A673 (cell line): ENCODE data around the gene ADGRD1. TPM values are rescaled to one million over a fixed set of nuclear protein-coding genes. Genes with fewer than 3 reads are reported as not detected.

Source experiments
- BruUV-seq: library from RNA; stranded (reverse); fragments of 400-500 nt; replicated peaks from 2 replicates; lab custom pipeline; 2021; lab: Mats Ljungman, UMichigan
- CTCF ChIA-PET: fragments of 300-600 bp; sonication (Branson Sonifier 250); formaldehyde crosslinking; loops from one replicate; lab custom pipeline; 2022; ENCODE audit warnings: antibody characterized with exemption; lab: Charles Lee
- POLR2A ChIA-PET: fragments of 300-600 bp; sonication (Branson Sonifier 250); formaldehyde crosslinking; loops from one replicate; lab custom pipeline; 2022; ENCODE audit warnings: antibody characterized with exemption; ENCODE audit not compliant: low non-redundant PET; lab: Charles Lee
- DNase-seq: peaks from one replicate; pipeline ENCODE4 v3.0.0-alpha.2; 2015; ENCODE audit warnings: low spot score
- H3K27ac ChIP-seq: fragments of 200-600 bp; sonication (generic); 2 replicates; pipeline ENCODE4 v1.5.1; 2016; ENCODE audit warnings: mixed run types, low read depth, mild to moderate bottlenecking, mixed read lengths, antibody characterized with exemption, low read length; ENCODE audit not compliant: poor library complexity, severe bottlenecking
- H3K27me3 ChIP-seq: fragments of 200-600 bp; sonication (generic); replicated peaks from 2 replicates; pipeline ENCODE4 v1.6.1; 2017; ENCODE audit warnings: mixed run types, low read depth, mild to moderate bottlenecking, mixed read lengths, antibody characterized with exemption, low read length; ENCODE audit not compliant: insufficient read depth, poor library complexity
- H3K36me3 ChIP-seq: fragments of 200-600 bp; sonication (generic); 2 replicates; pipeline ENCODE4 v1.6.1; 2016; ENCODE audit warnings: mixed run types, mild to moderate bottlenecking, mixed read lengths, antibody characterized with exemption, low read length; ENCODE audit not compliant: insufficient read depth, poor library complexity, severe bottlenecking
- H3K4me1 ChIP-seq: fragments of 200-600 bp; sonication (generic); 2 replicates; pipeline ENCODE4 v1.6.1; 2017; ENCODE audit warnings: mixed run types, mild to moderate bottlenecking, mixed read lengths, antibody characterized with exemption, low read length; ENCODE audit not compliant: insufficient read depth, poor library complexity, severe bottlenecking
- H3K4me3 ChIP-seq: fragments of 200-600 bp; sonication (generic); 2 replicates; pipeline ENCODE4 v1.5.1; 2016; ENCODE audit warnings: low read depth, mixed run types, mild to moderate bottlenecking, mixed read lengths, low read length; ENCODE audit not compliant: poor library complexity, severe bottlenecking
- H3K9me3 ChIP-seq: fragments of 200-600 bp; sonication (generic); 2 replicates; pipeline ENCODE4 v1.6.1; 2016; ENCODE audit warnings: mixed run types, low read depth, mild to moderate bottlenecking, mixed read lengths, antibody characterized with exemption, low read length; ENCODE audit not compliant: poor library complexity, severe bottlenecking
- EZH2 ChIP-seq: fragments of 200-600 bp; sonication (generic); IDR thresholded peaks from 2 replicates; pipeline ENCODE4 v1.6.1; 2017; ENCODE audit warnings: borderline replicate concordance, low read depth, mild to moderate bottlenecking, mixed read lengths, antibody characterized with exemption, low read length; ENCODE audit not compliant: poor library complexity, severe bottlenecking
- intact Hi-C: fragments of 100-400 bp; cut with micrococcal nuclease; formaldehyde crosslinking; loops from one replicate; pipeline ENCODE4 v1.10.0; 2022; ENCODE audit not compliant: unreplicated experiment
- total RNA-seq: library from RNA; stranded (reverse); gene quantifications from 2 replicates; pipeline ENCODE4 v1.2.3, GENCODE V29; 2021
- TF ChIP-seq, protein P1 (sequence below): fragments of 300-800, 200-600 bp; sonication (generic); conservative IDR thresholded peaks from 2 replicates; pipeline ENCODE4 v1.5.1; 2017; ENCODE audit warnings: low read depth, mild to moderate bottlenecking, antibody characterized with exemption, low read length, moderate library complexity, mixed read lengths

Gene ADGRD1
- total RNA-seq, 1 experiment from 2014 or later: not detected

DNA sequence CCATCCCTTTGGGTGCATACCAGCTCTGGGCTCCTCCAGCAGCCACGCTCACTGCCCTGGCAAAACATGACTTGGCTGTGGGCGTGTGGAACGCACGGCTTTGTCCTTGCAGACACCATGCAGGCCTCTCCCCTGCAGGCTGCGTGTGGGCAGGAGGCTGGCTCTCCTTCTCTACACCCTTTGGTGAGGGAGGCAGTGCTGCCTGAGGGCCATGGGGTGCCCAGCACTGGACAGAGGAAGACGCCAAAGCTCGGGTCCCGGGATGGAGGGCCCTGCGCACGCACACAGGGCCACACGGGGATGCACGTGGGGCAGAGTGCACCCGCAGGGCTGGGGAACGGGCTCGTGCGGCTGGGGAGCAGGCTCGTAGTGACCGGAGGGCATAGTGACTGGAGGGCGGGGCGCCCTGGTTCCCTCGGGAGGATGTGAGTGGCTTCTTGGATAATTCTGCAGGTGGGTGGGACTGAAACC lies 89.7 kb downstream of the ADGRD1 start:
- Histone ChIP-seq H3K4me1 (no peaks in the 10 kb centered on the region), H3K36me3 (no peaks in the 10 kb centered on the region), H3K27me3 (peaks cover 32% of the 10 kb centered on the region), H3K27ac (no peak overlapping the region), H3K9me3 (no peaks in the 10 kb centered on the region), H3K4me3 (no peak overlapping the region)
- CTCF ChIA-PET: no interaction called here
- no peak for DNase-seq
- intact Hi-C loops: no loop called here
- POLR2A ChIA-PET: no interaction called here
- BruUV-seq: no TSS peak
- TF ChIP-seq, protein P1, sequence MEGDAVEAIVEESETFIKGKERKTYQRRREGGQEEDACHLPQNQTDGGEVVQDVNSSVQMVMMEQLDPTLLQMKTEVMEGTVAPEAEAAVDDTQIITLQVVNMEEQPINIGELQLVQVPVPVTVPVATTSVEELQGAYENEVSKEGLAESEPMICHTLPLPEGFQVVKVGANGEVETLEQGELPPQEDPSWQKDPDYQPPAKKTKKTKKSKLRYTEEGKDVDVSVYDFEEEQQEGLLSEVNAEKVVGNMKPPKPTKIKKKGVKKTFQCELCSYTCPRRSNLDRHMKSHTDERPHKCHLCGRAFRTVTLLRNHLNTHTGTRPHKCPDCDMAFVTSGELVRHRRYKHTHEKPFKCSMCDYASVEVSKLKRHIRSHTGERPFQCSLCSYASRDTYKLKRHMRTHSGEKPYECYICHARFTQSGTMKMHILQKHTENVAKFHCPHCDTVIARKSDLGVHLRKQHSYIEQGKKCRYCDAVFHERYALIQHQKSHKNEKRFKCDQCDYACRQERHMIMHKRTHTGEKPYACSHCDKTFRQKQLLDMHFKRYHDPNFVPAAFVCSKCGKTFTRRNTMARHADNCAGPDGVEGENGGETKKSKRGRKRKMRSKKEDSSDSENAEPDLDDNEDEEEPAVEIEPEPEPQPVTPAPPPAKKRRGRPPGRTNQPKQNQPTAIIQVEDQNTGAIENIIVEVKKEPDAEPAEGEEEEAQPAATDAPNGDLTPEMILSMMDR: no peak
- TF ChIP-seq EZH2: no peak

DNA sequence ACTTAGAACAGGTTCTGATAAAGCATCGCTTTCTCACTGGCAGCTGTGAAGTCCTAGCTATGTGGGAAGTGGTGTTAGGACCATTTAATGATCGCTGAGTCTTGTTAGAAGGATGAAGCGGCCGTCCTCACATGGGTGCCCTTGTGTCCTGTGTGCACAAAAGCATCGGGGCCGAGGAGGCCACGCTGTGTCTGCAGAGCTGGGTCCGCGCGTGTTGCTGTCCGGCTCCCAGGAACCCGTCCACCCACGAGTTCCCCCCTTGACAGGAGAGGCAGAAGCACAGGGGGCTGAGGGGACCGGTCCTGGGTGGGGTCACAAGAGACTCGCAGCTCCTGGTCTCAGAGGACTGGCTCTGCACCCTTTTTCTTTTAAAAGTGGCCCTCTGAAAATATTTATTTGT lies 90.4 kb downstream of the ADGRD1 start:
- POLR2A ChIA-PET: no interaction called here
- TF ChIP-seq, protein P1: no peak
- no peak for TF ChIP-seq EZH2

DNA sequence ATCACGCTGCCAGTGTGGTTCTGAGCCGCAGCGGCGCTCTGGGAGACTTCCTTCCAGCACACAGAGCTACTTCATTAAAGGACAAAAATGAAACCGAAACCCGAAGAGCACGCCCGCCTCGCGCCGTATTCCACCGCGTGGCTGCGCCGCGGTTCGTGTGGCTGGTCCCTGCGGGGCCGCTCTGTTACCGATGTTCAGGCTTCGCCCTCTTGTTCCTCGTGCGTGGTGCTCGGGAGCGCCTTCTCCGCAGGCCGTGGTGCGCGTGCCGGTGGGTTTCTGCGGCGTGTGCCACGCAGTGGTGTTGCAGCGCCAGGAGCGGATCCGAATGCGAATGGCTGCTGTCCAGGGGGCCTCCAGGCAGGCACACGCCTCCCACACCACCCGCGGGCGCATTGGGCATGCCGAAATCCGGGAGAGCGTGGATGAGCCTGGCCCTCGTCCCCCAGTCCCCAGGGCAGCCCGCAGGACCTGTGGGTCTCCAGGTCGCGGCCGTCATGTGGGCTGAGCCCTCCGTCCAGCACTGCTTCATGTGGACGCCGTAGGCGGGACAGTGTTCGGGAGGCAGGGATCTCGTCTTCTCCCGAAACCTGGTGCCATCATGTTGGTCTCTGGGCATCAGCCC lies 91.2 kb downstream of the ADGRD1 start:
- Histone ChIP-seq H3K36me3 (no peaks in the 10 kb centered on the region), H3K4me3 (no peak overlapping the region), H3K4me1 (no peaks in the 10 kb centered on the region), H3K9me3 (no peaks in the 10 kb centered on the region), H3K27ac (no peak overlapping the region), H3K27me3 (peaks cover 38% of the 10 kb centered on the region)
- no peak for DNase-seq
- ChIA-PET CTCF (no interaction called here), POLR2A (no interaction called here)
- BruUV-seq: no TSS peak
- TF ChIP-seq, protein P1: no peak
- TF ChIP-seq EZH2: no peak
- intact Hi-C loops: no loop called here

More for the DNA sequence above, 90.4 kb downstream of the ADGRD1 start:
- Histone ChIP-seq H3K27ac (no peak overlapping the region), H3K27me3 (peaks cover 36% of the 10 kb centered on the region), H3K36me3 (no peaks in the 10 kb centered on the region), H3K4me1 (no peaks in the 10 kb centered on the region), H3K4me3 (no peak overlapping the region), H3K9me3 (no peaks in the 10 kb centered on the region)
- no TSS peak for BruUV-seq
- intact Hi-C loops: no loop called here
- DNase-seq: no peak
- CTCF ChIA-PET: no interaction called here
